ENCODE results near the gene BPGM.
"Not testable (repeated sequence)": the region's sequence is repeated elsewhere in the genome, so short reads cannot be mapped to it uniquely, and the experiment has no call there.

- TF ChIP-seq CTCF (IDR thresholded peaks at IDR 0.05; ENCODE audit: insufficient read depth, low read length, poor library complexity, severe bottlenecking); EZH2phosphoT487 (conservative IDR thresholded peaks at IDR 0.05; ENCODE audit: low read length): not testable (repeated sequence)
Observed at GRCh38 chr7:134665045-134665444, 18.4 kb downstream of the BPGM start.
